GM18951 (cell line): ENCODE data around the gene BCAP31.
"Not testable (repeated sequence)": the region's sequence is repeated elsewhere in the genome, so short reads cannot be mapped to it uniquely, and the experiment has no call there.

ENCODE experiments used
- POLR2A ChIP-seq: IDR thresholded peaks from 4 replicates; pipeline ENCODE4 v1.6.1; 2011; ENCODE audit warnings: mild to moderate bottlenecking; ENCODE audit not compliant: insufficient read length, insufficient read depth; ENCODE audit errors: extremely low read depth
- in situ Hi-C: fragments of 300-500 bp; cut with MboI; formaldehyde crosslinking; loops from one replicate; pipeline ENCODE4 v1.12.0; 2022; ENCODE audit warnings: low sequenced_read_pairs, mixed read lengths, inconsistent platforms; ENCODE audit not compliant: unreplicated experiment

BCAP31 gene

DNA sequence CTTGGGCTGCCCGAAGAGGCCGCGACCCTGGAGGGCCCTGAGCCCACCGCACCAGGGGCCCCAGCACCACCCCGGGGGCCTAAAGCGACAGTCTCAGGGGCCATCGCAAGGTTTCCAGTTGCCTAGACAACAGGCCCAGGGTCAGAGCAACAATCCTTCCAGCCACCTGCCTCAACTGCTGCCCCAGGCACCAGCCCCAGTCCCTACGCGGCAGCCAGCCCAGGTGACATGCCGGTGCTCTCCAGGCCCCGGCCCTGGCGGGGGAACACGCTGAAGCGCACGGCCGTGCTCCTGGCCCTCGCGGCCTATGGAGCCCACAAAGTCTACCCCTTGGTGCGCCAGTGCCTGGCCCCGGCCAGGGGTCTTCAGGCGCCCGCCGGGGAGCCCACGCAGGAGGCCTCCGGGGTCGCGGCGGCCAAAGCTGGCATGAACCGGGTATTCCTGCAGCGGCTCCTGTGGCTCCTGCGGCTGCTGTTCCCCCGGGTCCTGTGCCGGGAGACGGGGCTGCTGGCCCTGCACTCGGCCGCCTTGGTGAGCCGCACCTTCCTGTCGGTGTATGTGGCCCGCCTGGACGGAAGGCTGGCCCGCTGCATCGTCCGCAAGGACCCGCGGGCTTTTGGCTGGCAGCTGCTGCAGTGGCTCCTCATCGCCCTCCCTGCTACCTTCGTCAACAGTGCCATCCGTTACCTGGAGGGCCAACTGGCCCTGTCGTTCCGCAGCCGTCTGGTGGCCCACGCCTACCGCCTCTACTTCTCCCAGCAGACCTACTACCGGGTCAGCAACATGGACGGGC lies 1.0 kb upstream of the BCAP31 start:
- in situ Hi-C loops: no loop called here
- no peak for TF ChIP-seq POLR2A

DNA sequence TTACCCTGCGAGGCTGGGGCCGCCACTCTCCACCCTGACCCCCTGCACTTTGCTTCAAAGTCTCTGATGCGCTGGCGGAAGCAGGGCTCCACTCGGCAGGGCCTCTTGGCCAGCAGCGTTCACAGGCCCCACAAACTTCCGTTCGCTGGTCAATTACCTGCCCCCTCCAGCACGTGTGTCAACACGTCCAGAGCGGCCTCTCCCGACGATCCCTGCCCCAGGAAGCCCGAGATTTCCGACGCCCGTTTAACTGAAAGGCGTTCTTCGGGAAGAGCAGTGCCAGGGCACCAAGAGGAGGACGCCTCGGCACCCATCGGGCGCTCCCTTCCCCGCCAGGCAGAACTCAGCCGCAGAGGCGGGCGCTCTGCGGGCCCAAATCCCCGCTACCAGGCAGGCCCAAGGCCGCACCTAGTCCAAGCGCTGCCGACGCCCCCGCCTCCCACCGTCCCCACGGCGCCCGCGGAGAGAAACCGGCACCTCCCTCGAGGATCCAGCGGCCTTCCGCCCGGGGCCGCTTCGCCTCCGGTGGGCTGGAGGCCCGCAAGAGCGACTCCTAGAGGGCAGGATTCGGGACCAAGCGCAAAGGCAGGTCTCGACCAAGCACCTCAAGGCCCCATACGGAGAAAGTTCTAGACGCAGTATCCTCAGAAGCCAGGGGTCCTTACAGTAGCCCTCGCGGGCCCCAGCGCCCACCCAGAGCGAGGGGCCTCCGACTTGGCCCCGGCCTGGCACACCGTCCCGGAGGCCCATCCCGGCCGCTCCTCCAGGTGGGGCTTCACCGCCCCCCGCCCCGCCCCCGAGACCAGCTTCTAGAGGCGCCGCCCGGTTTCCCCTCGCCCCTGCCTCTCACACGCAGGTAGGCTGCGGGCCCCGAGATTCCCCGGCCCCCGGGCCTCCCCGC lies 586 bp downstream of the BCAP31 start:
- TF ChIP-seq POLR2A: no peak
- in situ Hi-C loops: no loop called here

DNA sequence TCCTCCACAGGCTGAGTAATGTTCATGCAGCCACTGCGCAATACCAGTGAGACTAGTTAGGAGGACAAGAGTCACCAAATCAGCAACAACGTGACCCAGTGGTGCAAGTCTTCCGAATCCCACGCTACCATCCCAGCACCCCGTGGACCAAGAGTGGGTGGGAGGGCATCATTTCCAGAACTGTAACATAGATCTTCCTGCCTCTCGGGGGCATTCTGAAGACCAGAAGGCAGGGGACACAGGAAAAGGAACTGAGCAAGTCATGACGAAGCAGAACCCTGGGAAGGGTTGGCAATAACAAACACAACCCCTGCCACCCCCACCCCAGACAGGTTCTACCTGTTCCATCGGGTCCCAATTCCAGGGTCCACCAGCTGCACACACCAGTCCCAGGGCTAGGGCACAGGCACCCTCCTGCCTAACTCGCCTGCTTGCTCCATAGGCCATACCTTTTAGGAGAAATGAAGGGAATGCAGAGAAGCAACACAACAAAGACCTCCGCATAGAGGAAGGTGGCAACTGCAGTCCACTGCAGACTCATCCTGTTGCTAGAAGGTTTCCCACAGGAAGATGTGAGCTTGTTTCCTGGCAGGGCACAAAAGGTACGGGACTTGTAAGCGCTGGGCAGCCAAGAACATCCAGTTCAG lies 1.4 kb downstream of the BCAP31 start:
- no peak for TF ChIP-seq POLR2A
- in situ Hi-C loops: no loop called here

DNA sequence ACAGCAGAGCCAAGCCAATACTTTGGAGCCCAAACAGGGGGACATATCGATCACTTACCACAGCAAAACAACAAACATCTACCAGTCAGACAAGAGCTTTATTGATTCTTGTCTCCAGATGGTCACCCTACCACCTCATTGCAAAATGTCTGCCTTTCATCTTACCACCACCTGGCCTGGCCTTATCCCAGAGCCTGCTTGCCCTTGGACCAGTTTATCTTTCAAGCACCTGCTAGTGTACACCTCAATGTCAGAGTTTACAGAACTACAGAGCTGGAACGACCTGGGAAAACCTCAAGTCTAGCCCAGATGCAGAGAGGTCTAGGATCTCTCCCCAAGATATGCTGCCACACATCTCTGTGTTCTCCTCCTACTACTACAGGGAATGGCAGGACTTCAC lies 4.5 kb downstream of the BCAP31 start:
- in situ Hi-C loops: no loop called here
- no peak for TF ChIP-seq POLR2A

DNA sequence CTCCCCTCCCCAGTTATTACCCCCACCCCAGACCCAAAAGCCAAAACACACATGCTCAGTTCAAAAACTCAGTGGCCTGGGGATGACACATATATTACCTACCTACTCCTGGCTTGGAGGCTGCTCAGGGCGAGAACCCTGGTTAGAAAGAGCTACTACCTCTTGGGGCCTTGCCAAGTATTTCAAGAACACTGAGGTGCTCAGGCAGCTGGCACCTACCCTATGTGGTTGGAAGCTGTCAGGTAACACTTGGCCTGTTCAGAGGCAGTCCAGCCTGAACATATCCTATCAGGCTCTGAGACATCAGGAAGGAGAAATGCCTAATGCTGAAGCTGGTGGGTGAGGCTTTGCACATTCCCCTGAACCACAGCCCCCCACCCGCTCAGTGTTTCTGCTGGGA lies 4.9 kb downstream of the BCAP31 start:
- TF ChIP-seq POLR2A: no peak
- in situ Hi-C loops: no loop called here

DNA sequence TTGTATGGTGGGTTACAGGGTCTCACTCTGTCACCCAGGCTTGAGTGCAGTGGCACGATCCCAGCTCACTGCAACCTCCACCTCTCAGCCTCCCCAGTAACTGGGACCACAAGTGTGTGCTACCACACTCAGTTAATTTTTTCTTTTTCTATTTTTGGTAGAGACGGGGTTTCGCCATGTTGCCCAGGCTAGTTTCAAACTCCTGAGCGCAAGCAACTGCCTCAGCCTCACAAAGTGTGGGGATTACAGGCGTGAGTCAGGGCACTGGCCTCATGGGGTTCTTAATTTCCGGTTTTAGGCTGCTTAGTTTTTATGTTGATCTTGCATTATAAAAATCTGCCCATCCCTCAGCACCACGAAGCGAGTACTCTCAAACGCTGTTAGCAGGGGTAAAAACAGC lies 6.7 kb downstream of the BCAP31 start:
- in situ Hi-C loops: no loop called here
- TF ChIP-seq POLR2A: no peak

DNA sequence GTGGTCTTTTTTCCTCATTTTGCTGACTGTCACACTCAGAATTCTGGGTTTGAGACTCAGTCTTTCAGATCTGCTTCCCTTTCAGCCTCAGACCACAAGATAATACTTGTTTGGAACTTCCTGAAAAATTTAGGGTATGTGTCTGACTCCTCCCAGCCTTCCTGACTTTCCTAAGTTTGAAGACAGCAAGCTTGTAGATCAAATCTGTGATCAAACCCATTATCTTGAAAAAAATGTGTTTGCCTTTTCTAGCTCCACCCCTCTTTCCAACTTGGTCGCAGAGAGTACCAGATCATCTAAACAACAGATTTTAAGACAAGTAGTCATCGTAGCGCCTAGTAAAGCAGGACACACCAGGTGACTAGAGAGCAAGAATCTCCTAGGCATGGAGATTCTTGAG lies 9.9 kb downstream of the BCAP31 start:
- TF ChIP-seq POLR2A: no peak
- in situ Hi-C loops: no loop called here

DNA sequence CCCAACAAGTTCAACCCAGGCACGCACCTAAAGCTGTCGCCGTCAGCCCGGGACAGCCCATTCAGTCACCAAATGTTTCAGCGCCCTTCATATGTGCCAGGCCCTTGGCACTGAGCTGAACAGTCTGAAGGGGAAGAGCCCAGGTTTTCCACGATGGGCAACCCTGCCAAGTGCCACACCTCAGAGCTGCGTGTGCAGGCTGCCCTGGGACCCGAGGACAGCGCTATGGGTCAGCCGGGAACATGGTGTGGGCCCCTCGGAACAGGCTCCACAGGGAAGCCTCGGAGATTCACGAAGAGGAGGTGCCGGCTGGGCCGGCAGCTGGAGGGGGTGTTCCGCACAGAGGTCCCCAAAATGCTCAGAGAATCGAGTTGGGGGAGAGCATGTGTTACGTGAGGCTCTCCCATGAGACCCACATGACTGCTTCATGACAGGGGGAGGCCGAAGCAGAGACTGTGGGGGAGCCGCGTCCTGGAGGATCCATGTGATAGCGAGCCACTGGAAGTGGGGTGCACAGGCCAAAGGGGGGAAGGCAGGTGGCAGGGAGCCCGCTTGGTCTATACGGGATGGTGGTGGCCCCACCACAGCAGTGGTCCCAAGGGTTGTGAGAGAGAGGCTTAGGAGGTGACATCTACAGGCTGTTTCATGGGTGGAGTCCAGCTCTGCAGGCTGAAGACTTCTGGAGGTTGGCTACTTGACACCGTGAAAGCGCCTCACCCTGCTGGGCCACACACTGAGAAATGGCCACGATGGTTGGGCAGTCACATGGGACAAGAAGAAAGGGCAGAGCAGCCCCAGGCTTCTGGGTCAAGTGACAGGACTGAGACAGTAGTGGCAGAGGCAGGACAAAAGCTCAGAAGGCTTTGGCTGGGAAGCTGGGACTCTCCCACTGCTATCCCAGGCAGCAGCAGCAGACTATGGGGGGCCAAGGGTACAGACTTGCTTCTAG lies 14.2 kb downstream of the BCAP31 start:
- in situ Hi-C loops: no loop called here
- TF ChIP-seq POLR2A: no peak

DNA sequence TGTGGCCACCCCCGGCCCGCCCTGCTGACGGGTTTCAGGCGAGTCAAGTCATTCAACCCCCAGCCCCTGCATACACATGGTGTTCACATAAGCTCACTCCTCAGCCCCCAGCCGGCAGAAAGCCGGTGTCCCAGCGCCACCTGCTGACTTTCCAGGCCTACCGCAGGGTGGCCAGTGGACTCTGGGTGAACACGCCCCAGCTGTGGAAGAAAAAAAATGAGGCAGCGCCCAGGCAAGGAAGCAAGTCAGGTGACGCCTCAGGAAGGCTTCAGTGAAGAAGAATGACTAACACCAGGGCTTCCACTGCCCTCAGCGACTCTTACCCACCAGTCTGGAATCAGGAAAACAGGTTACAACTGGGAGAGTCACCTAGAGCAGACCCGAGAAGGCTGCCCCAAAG lies 15.8 kb downstream of the BCAP31 start:
- in situ Hi-C loops: no loop called here
- no peak for TF ChIP-seq POLR2A

DNA sequence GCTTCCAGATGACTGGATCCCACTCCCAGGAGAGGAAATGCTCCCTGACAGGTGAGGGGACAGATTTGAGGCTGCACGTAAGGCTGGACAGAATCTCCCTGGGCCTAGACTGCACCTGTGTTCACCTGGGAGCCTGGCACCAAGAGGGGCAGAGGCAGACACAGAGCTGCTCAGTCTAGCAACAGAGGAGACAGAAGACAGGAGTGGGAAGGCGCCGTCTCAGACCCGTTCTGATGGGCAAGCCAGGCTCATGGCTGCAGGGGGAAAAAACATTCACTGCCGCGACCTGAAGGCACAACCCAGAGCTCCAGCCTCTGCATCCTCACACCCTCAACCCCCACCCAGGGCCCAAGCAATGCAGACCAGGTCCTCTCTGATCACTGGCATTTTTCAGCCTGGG lies 16.8 kb downstream of the BCAP31 start:
- in situ Hi-C loops: no loop called here
- no peak for TF ChIP-seq POLR2A

DNA sequence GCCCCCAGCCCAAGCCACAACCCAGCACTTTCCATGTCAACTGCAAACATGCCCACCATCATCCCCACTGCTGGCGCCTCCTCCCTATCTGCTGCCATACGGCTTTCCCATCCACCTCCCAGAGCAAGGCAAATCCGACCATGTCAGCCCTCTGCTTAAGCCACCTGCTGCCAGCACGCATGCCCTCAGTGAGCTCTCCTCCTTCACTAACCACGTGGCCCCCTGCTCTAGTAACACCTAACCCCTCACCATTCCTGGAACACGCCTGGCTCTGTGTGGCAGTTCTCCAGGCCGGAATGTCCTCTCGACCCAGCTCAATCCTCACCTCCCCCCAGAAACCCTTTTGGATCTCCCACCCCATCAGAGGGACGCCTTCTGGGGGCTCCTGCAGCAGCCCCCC lies 17.4 kb downstream of the BCAP31 start:
- no peak for TF ChIP-seq POLR2A
- in situ Hi-C loops: no loop called here

DNA sequence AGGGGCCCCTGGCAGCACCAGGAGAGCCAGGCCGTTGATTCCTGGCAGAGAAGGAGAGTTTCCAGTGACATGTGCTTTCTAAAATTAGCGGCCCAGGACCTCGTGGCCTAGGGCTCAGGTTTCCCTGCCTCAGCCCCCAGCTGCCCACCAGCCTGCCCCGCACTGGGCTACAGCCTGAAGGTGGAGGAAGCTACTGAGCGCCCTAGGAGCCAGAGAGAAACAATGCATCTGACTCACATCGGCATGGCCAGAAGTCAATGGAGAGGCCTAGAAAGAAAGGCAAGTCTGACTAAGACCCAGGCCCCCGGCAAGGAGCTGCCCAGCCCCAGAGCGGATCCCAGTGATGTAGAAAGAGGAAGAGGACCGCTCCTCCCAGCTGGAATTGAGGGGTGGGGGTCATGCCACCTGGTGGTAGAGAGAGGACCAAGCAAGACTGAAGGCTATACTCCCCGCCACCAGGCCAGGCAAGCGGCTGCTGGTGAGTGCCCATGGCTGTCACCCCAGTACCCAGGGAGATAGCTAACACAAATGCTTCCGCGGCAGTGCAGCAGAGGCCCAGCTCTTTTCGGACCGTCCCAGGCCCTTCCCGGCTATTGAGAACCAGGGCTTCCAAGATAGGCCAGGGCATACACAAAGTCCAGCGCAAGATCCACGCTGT lies 18.7 kb downstream of the BCAP31 start:
- in situ Hi-C loops: not testable (repeated sequence)

DNA sequence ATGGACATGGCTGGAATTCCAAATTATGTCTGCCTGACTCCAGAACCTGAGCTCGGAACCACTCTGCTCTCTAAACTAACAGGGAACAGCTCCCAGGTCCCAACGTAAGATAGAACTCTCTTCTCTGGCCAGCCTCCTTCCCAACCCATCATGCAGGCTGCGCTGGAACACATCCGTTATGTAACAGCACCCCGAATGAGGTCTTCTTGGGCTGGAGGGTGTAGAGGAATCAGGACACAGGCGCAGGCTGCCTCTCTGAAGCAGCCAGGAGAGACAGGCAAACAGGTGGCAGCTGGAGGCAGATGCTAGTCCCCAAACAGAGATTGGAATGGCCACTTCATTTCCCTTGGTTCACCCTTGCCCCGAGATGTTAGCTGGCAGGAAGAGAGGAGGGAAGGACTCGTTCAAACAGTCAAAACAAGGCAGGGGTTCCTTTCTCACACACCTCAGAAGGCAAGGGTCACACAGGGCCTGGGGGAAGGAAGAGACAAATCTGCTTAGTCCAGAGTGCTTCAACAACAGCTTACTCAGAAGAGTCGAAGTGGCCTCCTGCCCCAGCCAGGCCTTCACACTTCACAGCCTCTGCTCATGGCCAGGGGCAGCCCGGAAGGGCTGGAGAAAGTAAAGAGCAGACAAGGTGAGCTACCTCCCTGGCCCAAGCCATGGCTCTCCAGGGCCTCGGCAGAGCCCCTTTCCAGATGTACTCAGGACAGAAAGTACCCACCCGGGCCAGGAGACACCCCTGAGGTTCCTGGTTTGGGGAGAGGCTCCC lies 19.4 kb downstream of the BCAP31 start:
- in situ Hi-C loops: not testable (repeated sequence)
